ENCODE data around the gene WNT3A.

DNA sequence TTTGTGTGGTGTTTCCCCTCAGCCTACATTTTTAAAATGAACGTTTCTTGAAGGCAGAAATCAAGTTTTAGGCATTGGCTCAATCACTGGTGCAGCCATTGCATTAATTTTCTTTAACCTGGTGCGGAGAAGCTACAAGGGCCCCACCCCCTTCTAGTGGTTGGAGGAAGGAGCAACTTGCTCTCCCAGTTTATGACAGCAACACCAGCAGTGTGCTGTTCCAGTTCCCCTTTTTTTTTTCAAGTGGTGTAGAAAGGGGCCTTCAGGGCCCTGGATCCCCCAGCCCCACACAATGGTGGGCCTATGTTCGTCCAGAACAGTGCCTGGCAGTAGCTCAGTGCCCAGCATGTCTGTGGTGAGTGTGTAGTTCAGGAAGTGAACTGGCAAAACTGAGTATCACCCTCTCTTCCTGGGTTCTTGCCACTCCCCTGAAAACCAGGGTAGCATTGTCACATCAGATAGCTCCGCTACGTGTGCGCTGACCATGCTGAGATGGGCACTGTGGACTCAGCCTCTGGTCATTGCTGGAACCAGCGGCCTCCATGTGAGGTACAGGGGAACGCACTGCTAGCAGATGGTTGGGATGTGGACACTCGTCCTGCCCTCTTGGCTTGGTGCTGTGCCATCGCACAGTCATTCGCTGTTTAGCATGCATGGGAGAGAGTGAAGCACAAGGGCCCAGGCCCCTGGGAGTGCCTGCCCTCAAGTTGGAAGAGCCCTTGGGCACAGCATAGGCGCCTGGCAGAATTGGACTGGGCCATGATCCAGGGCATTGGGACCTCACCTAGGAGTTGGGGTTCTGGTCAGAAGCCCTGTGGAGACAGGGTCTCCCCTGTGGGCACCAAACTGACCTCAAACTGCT, 83.0 kb downstream of the WNT3A start:
- TF ChIP-seq, protein P1, sequence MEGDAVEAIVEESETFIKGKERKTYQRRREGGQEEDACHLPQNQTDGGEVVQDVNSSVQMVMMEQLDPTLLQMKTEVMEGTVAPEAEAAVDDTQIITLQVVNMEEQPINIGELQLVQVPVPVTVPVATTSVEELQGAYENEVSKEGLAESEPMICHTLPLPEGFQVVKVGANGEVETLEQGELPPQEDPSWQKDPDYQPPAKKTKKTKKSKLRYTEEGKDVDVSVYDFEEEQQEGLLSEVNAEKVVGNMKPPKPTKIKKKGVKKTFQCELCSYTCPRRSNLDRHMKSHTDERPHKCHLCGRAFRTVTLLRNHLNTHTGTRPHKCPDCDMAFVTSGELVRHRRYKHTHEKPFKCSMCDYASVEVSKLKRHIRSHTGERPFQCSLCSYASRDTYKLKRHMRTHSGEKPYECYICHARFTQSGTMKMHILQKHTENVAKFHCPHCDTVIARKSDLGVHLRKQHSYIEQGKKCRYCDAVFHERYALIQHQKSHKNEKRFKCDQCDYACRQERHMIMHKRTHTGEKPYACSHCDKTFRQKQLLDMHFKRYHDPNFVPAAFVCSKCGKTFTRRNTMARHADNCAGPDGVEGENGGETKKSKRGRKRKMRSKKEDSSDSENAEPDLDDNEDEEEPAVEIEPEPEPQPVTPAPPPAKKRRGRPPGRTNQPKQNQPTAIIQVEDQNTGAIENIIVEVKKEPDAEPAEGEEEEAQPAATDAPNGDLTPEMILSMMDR (IDR thresholded peaks at IDR 0.05): no peak
- TF ChIP-seq POLR2A (IDR thresholded peaks at IDR 0.05) (no peak), POLR2AphosphoS5 (IDR thresholded peaks at IDR 0.05) (no peak), EP300 (IDR thresholded peaks at IDR 0.05) (no peak)

Measured in upper lobe of left lung (tissue), 4 donors.